Esophagus squamous epithelium (tissue), 5 donors: ENCODE measurements around the gene SLC37A3. TPM values are rescaled to one million over a fixed set of nuclear protein-coding genes. Genes with fewer than 3 reads are reported as not detected.

Source experiments
- DNase-seq: peaks from one replicate; lab custom pipeline; 2025; lab: John Stamatoyannopoulos, UW
- H3K27ac ChIP-seq, 4 donors: fragments of 200-600 bp; sonication (generic); one replicate each; pipeline ENCODE4 v1.5.1; 2016 to 2019; ENCODE audit warnings: mild to moderate bottlenecking in 1 of 4
- H3K27me3 ChIP-seq, 4 donors: fragments of 200-600 bp; sonication (generic); 1 replicate in 3 of 4; 2 replicates in 1 of 4; pipeline versions ENCODE4 v1.5.1 to v1.6.0; 2017 to 2021; ENCODE audit warnings: antibody characterized with exemption in 1 of 4
- H3K36me3 ChIP-seq, 3 donors: fragments of 200-600 bp; sonication (generic); one replicate each; pipeline ENCODE4 v1.5.1; 2016 to 2019
- H3K4me1 ChIP-seq, 3 donors: fragments of 200-600 bp; sonication (generic); one replicate each; pipeline ENCODE4 v1.5.1; 2017 to 2019
- H3K4me3 ChIP-seq, 4 donors: fragments of 200-600 bp; sonication (generic); 1 replicate in 3 of 4; 2 replicates in 1 of 4; pipeline ENCODE4 v1.5.1; 2016 to 2019; ENCODE audit warnings: mild to moderate bottlenecking in 2 of 4, moderate library complexity in 1 of 4
- H3K9me3 ChIP-seq, 3 donors: fragments of 200-600 bp; sonication (generic); one replicate each; pipeline ENCODE4 v1.5.1; 2016 to 2019
- CTCF ChIP-seq, 6 experiments: fragments of 450-650 bp in 4 of 6; fragments of 200-600 bp in 2 of 6; sonication (generic) in 2 of 6; IDR thresholded peaks; one replicate each; pipeline ENCODE4 v1.5.1; 2016 to 2019; ENCODE audit warnings: antibody characterized with exemption in 6 of 6, mild to moderate bottlenecking in 4 of 6, moderate library complexity in 4 of 6
- POLR2A ChIP-seq, 4 donors: fragments of 450-650 bp; IDR thresholded peaks; one replicate each; pipeline ENCODE4 v1.6.1; 2017; ENCODE audit warnings: antibody characterized with exemption in 4 of 4, mild to moderate bottlenecking in 4 of 4, moderate library complexity in 3 of 4
- WGBS, 2 donors: methylation state at CpG; one replicate each; pipeline ENCODE4 v1.1.5; 2018; 5-methylcytosine and 5-hydroxymethylcytosine counted together
- intact Hi-C: fragments of 100-400 bp; cut with DNase I; formaldehyde crosslinking; loops from one replicate; pipeline ENCODE4 v1.15.0; 2022
- total RNA-seq, 4 donors: library from RNA; depleted of rRNA; stranded (reverse); fragments of >200 nt; gene quantifications; one replicate each; pipeline ENCODE4 v1.1.0, GENCODE V29; 2016
- donor health status: DM: yes; HTN: yes; CAD: no.

Gene SLC37A3
- total RNA-seq, 4 donors from 2014 or later = 17.8 to 44.4 (median 20.9) TPM

- no peak for DNase-seq
- TF ChIP-seq POLR2A (IDR thresholded peaks at IDR 0.05) (no peak), CTCF (IDR thresholded peaks at IDR 0.05) (no peak)
- H3K4me3 ChIP-seq = no peak overlapping the region
- no peaks in the 10 kb centered on the region for H3K27me3 ChIP-seq
- peaks cover 0 to 16% (median 0%) of the 10 kb centered on the region in 3 donors for H3K4me1 ChIP-seq
- peaks cover 0 to 4% (median 0%) of the 10 kb centered on the region in 3 donors for H3K36me3 ChIP-seq
- no peaks in the 10 kb centered on the region for H3K9me3 ChIP-seq
- WGBS, 2 donors = 82 to 88% methylated on average over 1 of the region's 1 CpG
- intact Hi-C loops = no loop called here
- H3K27ac ChIP-seq = no peak overlapping the region
These were observed 6.7 kb downstream of the SLC37A3 start for GRCh38 chr7:140391634-140392033.

GRCh38 chr7:140390466-140391190 lies 7.7 kb downstream of the SLC37A3 start:
- Histone ChIP-seq H3K36me3 (peaks cover 0 to 4% (median 0%) of the 10 kb centered on the region in 3 donors), H3K27me3 (no peaks in the 10 kb centered on the region), H3K4me1 (peaks cover 0 to 12% (median 0%) of the 10 kb centered on the region in 3 donors), H3K9me3 (no peaks in the 10 kb centered on the region), H3K27ac (no peak overlapping the region), H3K4me3 (no peak overlapping the region)
- DNase-seq = no peak
- intact Hi-C loops = no loop called here
- TF ChIP-seq POLR2A (IDR thresholded peaks at IDR 0.05) (no peak), CTCF (IDR thresholded peaks at IDR 0.05) (no peak)
- WGBS, 2 donors = 75 to 90% methylated on average over 8 of the region's 8 CpGs

GRCh38 chr7:140390034-140390433 lies 8.3 kb downstream of the SLC37A3 start:
- Histone ChIP-seq H3K27ac (no peak overlapping the region), H3K9me3 (no peaks in the 10 kb centered on the region), H3K27me3 (no peaks in the 10 kb centered on the region), H3K4me1 (peaks cover 0 to 16% (median 0%) of the 10 kb centered on the region in 3 donors), H3K4me3 (no peak overlapping the region), H3K36me3 (peaks cover 0 to 4% (median 0%) of the 10 kb centered on the region in 3 donors)
- intact Hi-C loops = no loop called here
- TF ChIP-seq CTCF (IDR thresholded peaks at IDR 0.05) (no peak), POLR2A (IDR thresholded peaks at IDR 0.05) (no peak)
- no peak for DNase-seq
- WGBS, 2 donors = 59 to 69% methylated on average over 4 of the region's 4 CpGs

DNA sequence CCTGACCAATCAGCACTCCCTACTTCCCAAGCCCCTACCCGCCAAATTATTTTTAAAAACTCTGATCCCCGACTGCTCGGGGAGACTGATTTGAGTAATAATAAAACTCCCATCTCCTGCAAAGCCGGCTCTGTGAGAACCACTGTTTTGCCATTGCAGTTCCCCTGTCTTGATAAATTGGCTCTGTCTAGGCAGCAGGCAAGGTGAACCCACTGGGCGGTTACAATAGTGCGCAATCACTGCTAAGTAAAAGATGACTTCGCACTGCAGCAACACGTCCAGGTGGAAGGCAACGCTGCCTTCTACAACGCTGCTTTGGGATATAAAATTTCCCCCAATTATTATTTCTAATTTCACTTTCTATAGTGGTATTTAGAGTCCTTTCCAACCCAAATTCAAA lies 8.9 kb downstream of the SLC37A3 start:
- Histone ChIP-seq H3K27ac (no peak overlapping the region), H3K4me3 (no peak overlapping the region), H3K9me3 (no peaks in the 10 kb centered on the region), H3K4me1 (peaks cover 0 to 16% (median 0%) of the 10 kb centered on the region in 3 donors), H3K36me3 (peaks cover 0 to 4% (median 0%) of the 10 kb centered on the region in 3 donors), H3K27me3 (no peaks in the 10 kb centered on the region)
- TF ChIP-seq POLR2A (IDR thresholded peaks at IDR 0.05) (no peak), CTCF (IDR thresholded peaks at IDR 0.05) (no peak)
- WGBS, 2 donors = 83% methylated on average over 10 of the region's 10 CpGs
- DNase-seq = no peak
- intact Hi-C loops = no loop called here

DNA sequence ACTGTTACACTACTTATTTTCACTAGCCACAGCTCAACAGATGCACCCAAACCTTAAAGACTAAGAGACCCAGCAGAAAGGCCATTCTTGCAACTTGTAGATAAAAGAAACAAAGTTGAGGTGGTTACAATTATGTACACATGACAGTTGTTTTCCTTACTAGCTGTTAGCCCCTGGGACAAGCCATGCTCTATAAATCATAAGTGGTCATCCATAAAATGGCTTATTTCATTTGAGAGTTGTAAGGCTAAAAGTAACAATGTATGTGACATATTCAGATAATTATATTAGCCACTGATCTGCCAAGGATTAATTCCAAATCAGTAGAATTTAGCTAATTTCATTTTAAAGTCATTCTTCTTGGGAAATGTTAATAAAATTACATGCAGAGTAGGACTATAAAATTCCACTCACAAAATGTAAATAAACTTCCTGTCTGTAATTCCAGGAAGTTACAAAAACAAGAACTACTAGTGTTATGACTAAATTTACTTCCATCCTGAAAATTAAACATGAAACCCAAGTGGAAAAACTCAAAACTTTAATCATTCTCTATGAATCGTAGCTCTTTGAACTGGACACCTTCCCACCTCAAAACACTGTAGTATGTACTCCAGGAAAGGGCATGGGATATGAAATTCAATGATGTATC lies 13.3 kb downstream of the SLC37A3 start:
- intact Hi-C loops = no loop called here
- Histone ChIP-seq H3K27ac (no peak overlapping the region), H3K4me1 (peaks cover 0 to 6% (median 0%) of the 10 kb centered on the region in 3 donors), H3K27me3 (no peaks in the 10 kb centered on the region), H3K36me3 (peaks cover 0 to 22% (median 0%) of the 10 kb centered on the region in 3 donors), H3K9me3 (no peaks in the 10 kb centered on the region), H3K4me3 (no peak overlapping the region)
- TF ChIP-seq CTCF (IDR thresholded peaks at IDR 0.05) (no peak), POLR2A (IDR thresholded peaks at IDR 0.05) (no peak)
- no peak for DNase-seq
- 38 to 72% methylated on average over 1 of the region's 1 CpG for WGBS, 2 donors
